ENCODE measurements around the gene ULK4. TPM values are rescaled to one million over a fixed set of nuclear protein-coding genes. Genes with fewer than 3 reads are reported as not detected.

The ULK4 gene
- total and polyA plus RNA-seq, 2 of the 4 experiments (the other 2 are of a cell fraction): 2.7 to 5.0 TPM

- H4K91ac ChIP-seq (ENCODE audit: insufficient read depth, low read depth, low read length): no peak overlapping the region
- POLR2A ChIA-PET (ENCODE audit: unreplicated experiment): no interaction called here
- H3K36me3 ChIP-seq (ENCODE audit: control insufficient read depth, insufficient read depth, low read length): no peaks in the 10 kb centered on the region
- H2BK20ac ChIP-seq (ENCODE audit: low read depth, low read length): no peak overlapping the region
- no peak overlapping the region for H3K4me3 ChIP-seq (ENCODE audit: insufficient read depth, low read depth, low read length)
- WGBS, 2 experiments (ENCODE audit: extremely low coverage in 2 of 2, insufficient read length in 1 of 2): 100% methylated on average over 1 of the region's 2 CpGs; no CpG with 5 or more reads in 1 of the 2 experiments
- no peaks in the 10 kb centered on the region for H3K27me3 ChIP-seq (ENCODE audit: control insufficient read depth, insufficient read depth, low read length)
- no peak overlapping the region for H3K27ac ChIP-seq (ENCODE audit: insufficient read depth, low read length)
- no peaks in the 10 kb centered on the region for H4K20me1 ChIP-seq (ENCODE audit: insufficient read depth, low read length)
- DNase-seq (no peak), ATAC-seq (ENCODE audit: low read depth) (no peak)
- H3K9me1 ChIP-seq (ENCODE audit: insufficient read depth, low read length): no peaks in the 10 kb centered on the region
- no peaks in the 10 kb centered on the region for H3K4me1 ChIP-seq (ENCODE audit: control insufficient read depth, insufficient read depth, low read length)
- H3K23ac ChIP-seq (ENCODE audit: low read depth, low read length): no peak overlapping the region
- H2AFZ ChIP-seq (replicated peaks; ENCODE audit: low read length, poor library complexity): no peak overlapping the region
- H3K4ac ChIP-seq (ENCODE audit: low read depth, low read length): no peak overlapping the region
- H2BK5ac ChIP-seq (ENCODE audit: low read depth, low read length, poor library complexity, severe bottlenecking): no peak overlapping the region
- no peak overlapping the region for H4K5ac ChIP-seq (ENCODE audit: low read depth, low read length)
- H3K14ac ChIP-seq (replicated peaks; ENCODE audit: low read depth, low read length): no peak overlapping the region
- no peak overlapping the region for H2BK120ac ChIP-seq (ENCODE audit: low read depth, low read length)
- H2BK15ac ChIP-seq (ENCODE audit: low read depth, low read length): no peak overlapping the region
- no peak overlapping the region for H3K9ac ChIP-seq (ENCODE audit: low read depth, low read length)
- intact Hi-C loops (cut with micrococcal nuclease): no loop called here
- CTCF ChIA-PET: no interaction called here
- in situ Hi-C loops (cut with MboI; ENCODE audit: low sequenced_read_pairs): no loop called here
- no peak for TF ChIP-seq USF2 (IDR thresholded peaks at IDR 0.05; ENCODE audit: low read depth, low read length)
- TF ChIP-seq CHD1 (IDR thresholded peaks at IDR 0.05; ENCODE audit: low read depth, low read length): no peak
- TF ChIP-seq MAZ (IDR thresholded peaks at IDR 0.05; ENCODE audit: borderline replicate concordance, low read depth, low read length): no peak
- TF ChIP-seq RCOR1 (IDR thresholded peaks at IDR 0.05; ENCODE audit: insufficient replicate concordance, low read length): no peak
- TF ChIP-seq MAFK (IDR thresholded peaks at IDR 0.05; ENCODE audit: low read depth, low read length): no peak
- TF ChIP-seq POLR2A (IDR thresholded peaks at IDR 0.05; ENCODE audit: low read depth, low read length): no peak
- no peak for TF ChIP-seq ELK1 (IDR thresholded peaks at IDR 0.05; ENCODE audit: borderline replicate concordance, low read depth, low read length)
- TF ChIP-seq BHLHE40 (IDR thresholded peaks at IDR 0.05; ENCODE audit: low read depth, low read length): no peak
- TF ChIP-seq RAD21 (IDR thresholded peaks at IDR 0.05; ENCODE audit: low read length): no peak
- no peak for TF ChIP-seq RFX5 (IDR thresholded peaks at IDR 0.05; ENCODE audit: low read depth, low read length)
- TF ChIP-seq CTCF (conservative IDR thresholded peaks at IDR 0.05; ENCODE audit: low read depth, low read length): no peak
- TF ChIP-seq MXI1 (IDR thresholded peaks at IDR 0.05; ENCODE audit: borderline replicate concordance, low read depth, low read length): no peak
- no peak for TF ChIP-seq SMC3 (IDR thresholded peaks at IDR 0.05; ENCODE audit: low read depth, low read length)
- TF ChIP-seq NFE2L2 (IDR thresholded peaks at IDR 0.05; ENCODE audit: low read depth, low read length): no peak
- no peak for TF ChIP-seq FOS (IDR thresholded peaks at IDR 0.05; ENCODE audit: low read depth, low read length)
- no peak for TF ChIP-seq CEBPB (IDR thresholded peaks at IDR 0.05; ENCODE audit: low read depth, low read length)
- no peak overlapping the region for H2AK5ac ChIP-seq (ENCODE audit: low read depth, low read length)
- H3K9me3 ChIP-seq (ENCODE audit: control insufficient read depth, insufficient read depth, low read length): no peaks in the 10 kb centered on the region
- no peak overlapping the region for H3K56ac ChIP-seq (ENCODE audit: extremely low read depth, insufficient read depth, low read length)
- H2AK9ac ChIP-seq (replicated peaks; ENCODE audit: low read depth, low read length, poor library complexity): no peak overlapping the region
- H4K8ac ChIP-seq (ENCODE audit: low read depth in 2 of 2, low read length in 2 of 2): no peak overlapping the region
- H3K79me1 ChIP-seq (ENCODE audit: low read depth in 1 of 2, low read length in 2 of 2): no peaks in the 10 kb centered on the region
- no TSS peak for BruUV-seq (replicated peaks)
- no peak overlapping the region for H3K4me2 ChIP-seq (ENCODE audit: low read depth, low read length)
- dilution Hi-C loops (cut with HindIII; ENCODE audit: low sequenced_read_pairs, unreplicated experiment): no loop called here
- H3K18ac ChIP-seq (ENCODE audit: low read depth, low read length): no peak overlapping the region
Measured at GRCh38 chr3:41612853-41613252, 349.1 kb downstream of the ULK4 start.
